ENCODE data around the gene EFTUD2.

EFTUD2 gene

DNA sequence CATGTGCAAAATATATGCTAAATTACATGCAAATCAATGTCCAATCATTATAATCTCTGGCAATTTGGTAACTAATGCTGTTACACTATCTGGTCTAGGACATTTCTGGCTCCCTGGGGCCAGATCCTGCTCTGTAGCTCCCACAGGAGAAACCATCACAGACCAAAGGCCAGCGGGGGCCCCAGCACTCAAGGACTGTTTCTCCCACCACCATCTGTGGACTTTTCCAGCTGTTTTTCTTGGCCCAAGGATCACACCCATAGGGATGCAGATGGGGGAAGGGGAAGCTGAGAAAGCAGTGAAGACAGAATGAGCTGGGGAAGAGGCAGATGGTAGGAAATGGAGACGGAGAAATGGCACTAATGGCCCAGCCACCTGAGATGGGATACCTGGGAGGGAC lies 51.7 kb downstream of the EFTUD2 start, which contains the start of gene HIGD1B:
HIGD1B (plus strand) TSS at position 298 of the 400 bp plus-strand sequence. CDS start 270 bp downstream, outside the sequence.
- no peak within 1 kb of the TSS for H3K4me3 ChIP-seq (ENCODE audit: low read depth, low read length)
- DNase-seq (ENCODE audit: low read depth), result no peak
- TF ChIP-seq, protein P1, sequence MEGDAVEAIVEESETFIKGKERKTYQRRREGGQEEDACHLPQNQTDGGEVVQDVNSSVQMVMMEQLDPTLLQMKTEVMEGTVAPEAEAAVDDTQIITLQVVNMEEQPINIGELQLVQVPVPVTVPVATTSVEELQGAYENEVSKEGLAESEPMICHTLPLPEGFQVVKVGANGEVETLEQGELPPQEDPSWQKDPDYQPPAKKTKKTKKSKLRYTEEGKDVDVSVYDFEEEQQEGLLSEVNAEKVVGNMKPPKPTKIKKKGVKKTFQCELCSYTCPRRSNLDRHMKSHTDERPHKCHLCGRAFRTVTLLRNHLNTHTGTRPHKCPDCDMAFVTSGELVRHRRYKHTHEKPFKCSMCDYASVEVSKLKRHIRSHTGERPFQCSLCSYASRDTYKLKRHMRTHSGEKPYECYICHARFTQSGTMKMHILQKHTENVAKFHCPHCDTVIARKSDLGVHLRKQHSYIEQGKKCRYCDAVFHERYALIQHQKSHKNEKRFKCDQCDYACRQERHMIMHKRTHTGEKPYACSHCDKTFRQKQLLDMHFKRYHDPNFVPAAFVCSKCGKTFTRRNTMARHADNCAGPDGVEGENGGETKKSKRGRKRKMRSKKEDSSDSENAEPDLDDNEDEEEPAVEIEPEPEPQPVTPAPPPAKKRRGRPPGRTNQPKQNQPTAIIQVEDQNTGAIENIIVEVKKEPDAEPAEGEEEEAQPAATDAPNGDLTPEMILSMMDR (conservative IDR thresholded peaks at IDR 0.05; ENCODE audit: low read depth, low read length), result no peak

DNA sequence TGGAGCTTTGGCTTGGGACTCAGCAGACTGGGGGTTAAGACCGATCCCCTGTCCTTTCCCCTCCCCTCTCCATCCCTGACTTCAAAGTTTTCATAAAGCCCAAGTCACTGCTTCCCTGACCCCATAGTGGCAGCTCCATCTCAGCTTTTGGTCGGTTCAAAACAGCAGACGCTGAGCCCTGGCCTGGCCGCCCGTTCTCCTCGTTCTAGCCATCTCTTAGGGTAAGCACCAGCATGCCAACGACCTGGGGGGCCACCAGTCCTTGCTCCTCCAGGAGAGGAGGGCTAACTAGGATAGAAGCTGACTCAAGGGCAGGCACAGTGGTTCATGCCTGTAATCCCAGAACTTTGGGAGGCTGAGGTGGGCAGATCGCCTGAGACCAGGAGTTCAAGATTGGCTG lies 53.0 kb downstream of the EFTUD2 start:
- H3K4me3 ChIP-seq (ENCODE audit: low read depth, low read length), result no peak overlapping the region
- no peak for DNase-seq (ENCODE audit: low read depth)
- TF ChIP-seq, protein P1 (conservative IDR thresholded peaks at IDR 0.05; ENCODE audit: low read depth, low read length), result no peak

DNA sequence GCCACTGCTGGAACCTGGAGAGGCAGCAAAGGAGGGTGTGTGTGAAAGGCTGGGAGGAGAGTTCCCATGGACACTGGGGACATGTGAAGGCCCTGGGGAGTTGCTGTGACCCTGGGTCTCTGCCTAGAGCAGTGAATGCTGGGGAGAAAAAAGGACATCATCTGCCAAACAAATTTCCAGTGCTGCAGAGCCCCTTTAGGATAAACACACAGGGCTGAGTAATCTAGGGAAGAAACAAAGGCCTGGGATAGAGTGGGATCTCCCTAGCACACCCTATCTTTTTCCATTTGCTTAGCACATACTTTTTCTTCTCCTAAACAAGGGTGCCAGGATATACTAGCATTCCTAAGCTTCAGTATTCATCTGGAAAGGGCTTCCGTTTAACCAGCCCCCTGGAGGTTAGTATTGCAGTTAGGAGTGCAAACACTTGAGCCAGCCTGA lies 54.8 kb downstream of the EFTUD2 start:
- TF ChIP-seq, protein P1 (conservative IDR thresholded peaks at IDR 0.05; ENCODE audit: low read depth, low read length), result peak; percentile 30
- DNase-seq (ENCODE audit: low read depth), result peak; percentile 40
- H3K4me3 ChIP-seq (ENCODE audit: low read depth, low read length), result no peak overlapping the region

DNA sequence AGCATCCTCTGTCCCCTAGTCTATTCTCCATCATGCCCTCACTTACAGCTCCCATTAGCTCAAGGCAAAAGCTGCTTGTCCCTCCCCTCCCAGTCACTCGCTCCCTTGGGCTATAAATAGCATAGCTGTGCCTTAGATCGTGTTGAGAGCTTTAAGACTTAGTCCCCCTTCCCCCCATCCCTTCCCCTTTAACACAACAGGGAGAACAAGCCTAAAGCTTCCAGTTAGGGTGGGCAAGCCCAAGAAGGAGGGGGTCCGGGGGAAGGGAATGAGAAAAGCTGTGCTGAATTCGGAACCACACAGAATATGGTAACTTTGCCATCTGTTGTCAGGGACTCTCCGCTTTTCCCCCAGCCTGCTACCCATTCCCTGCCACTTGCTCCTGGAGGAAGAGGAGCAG lies 56.5 kb downstream of the EFTUD2 start:
- no peak for DNase-seq (ENCODE audit: low read depth)
- no peak overlapping the region for H3K4me3 ChIP-seq (ENCODE audit: low read depth, low read length)
- TF ChIP-seq, protein P1 (conservative IDR thresholded peaks at IDR 0.05; ENCODE audit: low read depth, low read length), result no peak

DNA sequence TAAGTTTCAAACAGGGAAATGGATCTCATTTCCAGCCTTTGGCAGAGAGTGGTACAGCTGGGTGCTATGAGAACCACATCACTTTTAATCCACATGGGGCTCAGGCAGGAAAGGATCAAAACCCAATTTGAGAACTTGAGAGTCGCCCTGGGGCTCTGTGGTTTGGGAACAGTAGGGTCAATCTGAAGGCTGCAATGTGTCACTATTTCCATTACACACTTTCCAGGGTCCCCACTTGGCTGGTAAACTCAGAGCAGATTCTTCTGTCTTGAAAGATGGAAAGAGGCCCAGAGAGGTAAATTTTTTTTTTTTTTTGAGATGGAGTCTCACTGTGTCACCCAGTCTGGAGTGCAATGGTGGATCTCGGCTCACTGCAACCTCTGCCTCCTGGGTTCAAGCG lies 58.3 kb downstream of the EFTUD2 start:
- no peak overlapping the region for H3K4me3 ChIP-seq (ENCODE audit: low read depth, low read length)
- TF ChIP-seq, protein P1 (conservative IDR thresholded peaks at IDR 0.05; ENCODE audit: low read depth, low read length), result no peak
- DNase-seq (ENCODE audit: low read depth), result no peak

DNA sequence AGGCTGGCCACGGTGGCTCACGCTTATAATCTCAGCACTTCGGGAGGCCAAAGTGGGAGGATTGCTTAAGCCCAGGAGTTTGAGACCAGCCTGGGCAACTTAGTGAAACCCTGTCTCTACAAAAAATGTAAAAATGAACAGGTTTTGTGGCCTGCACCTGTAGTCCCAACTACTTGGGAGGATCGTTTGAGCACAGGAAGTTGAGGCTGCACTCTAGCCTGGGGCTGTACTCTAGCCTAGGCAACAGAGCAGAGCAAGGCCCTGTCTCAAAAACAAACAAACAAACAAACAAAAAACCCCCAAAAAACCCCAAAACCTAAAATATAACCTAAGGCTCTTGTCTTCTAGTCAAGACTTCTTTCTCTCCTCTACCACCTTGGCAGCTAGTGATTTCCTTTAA lies 59.0 kb downstream of the EFTUD2 start:
- no peak for DNase-seq (ENCODE audit: low read depth)
- TF ChIP-seq, protein P1 (conservative IDR thresholded peaks at IDR 0.05; ENCODE audit: low read depth, low read length), result no peak

DNA sequence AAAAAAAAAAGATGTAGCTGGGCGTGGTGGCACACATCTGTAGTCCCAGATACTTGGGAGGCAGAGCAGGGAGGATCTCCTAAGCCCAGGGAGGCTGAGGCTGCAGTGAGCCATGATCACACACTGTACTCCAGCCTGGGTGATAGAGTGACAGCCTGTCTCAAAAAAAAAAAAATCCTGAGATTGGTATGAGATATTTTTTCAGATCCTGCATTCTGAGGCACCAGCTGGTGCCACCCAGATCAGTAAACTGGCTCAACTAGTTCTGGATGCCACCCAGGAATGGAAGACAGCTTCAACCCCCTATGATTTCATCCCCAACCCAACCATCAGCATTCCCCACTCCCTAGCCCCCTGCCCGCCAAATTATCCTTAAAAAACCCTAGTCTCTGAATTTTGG lies 62.0 kb downstream of the EFTUD2 start:
- no peak for DNase-seq (ENCODE audit: low read depth)
- H3K4me3 ChIP-seq (ENCODE audit: low read depth, low read length), result no peak overlapping the region
- TF ChIP-seq, protein P1 (conservative IDR thresholded peaks at IDR 0.05; ENCODE audit: low read depth, low read length), result no peak

More for the DNA sequence above, 59.0 kb downstream of the EFTUD2 start:
- no peak overlapping the region for H3K4me3 ChIP-seq (ENCODE audit: low read depth, low read length)

Measured in choroid plexus epithelial cell (primary cell).